ENCODE data around the gene HINFP. TPM values are rescaled to one million over a fixed set of nuclear protein-coding genes. Genes with fewer than 3 reads are reported as not detected.
"Not testable (repeated sequence)": the region's sequence is repeated elsewhere in the genome, so short reads cannot be mapped to it uniquely, and the experiment has no call there.

The HINFP gene
- total RNA-seq, 2 donors from 2014 or later = 13.4 to 34.7 TPM

DNA sequence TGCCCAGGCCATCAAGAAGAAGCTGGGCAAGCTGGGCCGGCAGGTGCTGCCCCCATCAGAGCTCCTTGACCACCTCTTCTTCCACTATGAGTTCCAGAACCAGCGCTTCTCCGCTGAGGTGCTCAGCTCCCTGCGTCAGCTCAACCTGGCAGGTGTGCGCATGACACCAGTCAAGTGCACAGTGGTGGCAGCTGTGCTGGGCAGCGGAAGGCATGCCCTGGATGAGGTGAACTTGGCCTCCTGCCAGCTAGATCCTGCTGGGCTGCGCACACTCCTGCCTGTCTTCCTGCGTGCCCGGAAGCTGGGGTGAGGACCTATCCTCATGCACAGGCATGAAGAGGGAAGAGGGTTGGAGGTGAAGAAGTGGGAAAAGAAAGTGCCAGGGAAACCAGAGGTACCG is 58.6 kb downstream of the HINFP start:
- Histone ChIP-seq H3K36me3 (peaks cover 34% of the 10 kb centered on the region), H3K9me3 (no peaks in the 10 kb centered on the region), H3K4me1 (ENCODE audit: control insufficient read depth in 1 of 2, low read depth in 2 of 2) (peaks cover 0 to 3% of the 10 kb centered on the region in 2 donors), H3K4me3 (no peak overlapping the region), H3K27me3 (replicated peaks; ENCODE audit: insufficient read depth) (no peaks in the 10 kb centered on the region), H3K27ac (no peak overlapping the region)
- ATAC-seq (ENCODE audit: insufficient number of reproducible peaks, low FRiP score, low read depth) = no peak
- TF ChIP-seq, protein P1, sequence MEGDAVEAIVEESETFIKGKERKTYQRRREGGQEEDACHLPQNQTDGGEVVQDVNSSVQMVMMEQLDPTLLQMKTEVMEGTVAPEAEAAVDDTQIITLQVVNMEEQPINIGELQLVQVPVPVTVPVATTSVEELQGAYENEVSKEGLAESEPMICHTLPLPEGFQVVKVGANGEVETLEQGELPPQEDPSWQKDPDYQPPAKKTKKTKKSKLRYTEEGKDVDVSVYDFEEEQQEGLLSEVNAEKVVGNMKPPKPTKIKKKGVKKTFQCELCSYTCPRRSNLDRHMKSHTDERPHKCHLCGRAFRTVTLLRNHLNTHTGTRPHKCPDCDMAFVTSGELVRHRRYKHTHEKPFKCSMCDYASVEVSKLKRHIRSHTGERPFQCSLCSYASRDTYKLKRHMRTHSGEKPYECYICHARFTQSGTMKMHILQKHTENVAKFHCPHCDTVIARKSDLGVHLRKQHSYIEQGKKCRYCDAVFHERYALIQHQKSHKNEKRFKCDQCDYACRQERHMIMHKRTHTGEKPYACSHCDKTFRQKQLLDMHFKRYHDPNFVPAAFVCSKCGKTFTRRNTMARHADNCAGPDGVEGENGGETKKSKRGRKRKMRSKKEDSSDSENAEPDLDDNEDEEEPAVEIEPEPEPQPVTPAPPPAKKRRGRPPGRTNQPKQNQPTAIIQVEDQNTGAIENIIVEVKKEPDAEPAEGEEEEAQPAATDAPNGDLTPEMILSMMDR (IDR thresholded peaks at IDR 0.05) = no peak
- DNase-seq (ENCODE audit: low spot score) = no peak

- ATAC-seq (ENCODE audit: insufficient number of reproducible peaks, low FRiP score, low read depth) (no peak), DNase-seq (ENCODE audit: low spot score) (no peak)
- no peak overlapping the region for H3K27ac ChIP-seq
- H3K9me3 ChIP-seq = no peaks in the 10 kb centered on the region
- H3K4me1 ChIP-seq (ENCODE audit: control insufficient read depth in 1 of 2, low read depth in 2 of 2) = peaks cover 0 to 3% of the 10 kb centered on the region in 2 donors
- no peak overlapping the region for H3K4me3 ChIP-seq
- no peaks in the 10 kb centered on the region for H3K27me3 ChIP-seq (replicated peaks; ENCODE audit: insufficient read depth)
- peaks cover 27% of the 10 kb centered on the region for H3K36me3 ChIP-seq
- TF ChIP-seq, protein P1 (IDR thresholded peaks at IDR 0.05) = no peak
Observed at GRCh38 chr11:119180729-119181676, 59.6 kb downstream of the HINFP start.

DNA sequence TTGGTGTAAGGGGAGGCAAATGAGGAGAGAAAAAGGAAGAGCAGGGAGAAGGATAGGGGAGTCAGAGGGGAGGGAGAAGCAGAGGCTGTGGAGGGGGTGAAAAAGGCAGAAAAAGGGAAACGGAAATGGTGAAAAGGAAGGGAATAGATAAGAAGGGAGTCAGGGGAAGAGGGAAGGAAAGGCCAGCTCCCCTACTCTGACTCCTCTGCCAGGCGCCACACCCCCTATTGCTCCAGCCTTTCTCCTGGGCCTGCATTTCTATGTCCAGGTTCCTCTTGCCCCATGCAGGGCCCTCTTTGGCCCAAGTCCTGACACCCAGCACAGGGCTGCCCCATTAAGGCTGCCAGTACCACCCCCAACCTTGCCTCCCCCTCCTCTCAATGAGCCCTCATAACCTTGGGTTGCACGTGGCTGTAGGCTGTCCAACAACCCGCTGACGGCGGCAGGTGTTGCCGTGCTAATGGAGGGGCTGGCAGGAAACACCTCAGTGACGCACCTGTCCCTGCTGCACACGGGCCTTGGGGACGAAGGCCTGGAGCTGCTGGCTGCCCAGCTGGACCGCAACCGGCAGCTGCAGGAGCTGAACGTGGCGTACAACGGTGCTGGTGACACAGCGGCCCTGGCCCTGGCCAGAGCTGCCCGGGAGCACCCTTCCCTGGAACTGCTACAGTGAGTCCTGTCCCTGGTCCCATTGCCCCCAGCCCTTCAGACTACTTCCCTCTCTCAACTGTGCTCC is 60.5 kb downstream of the HINFP start:
- DNase-seq (ENCODE audit: low spot score) (no peak), ATAC-seq (ENCODE audit: insufficient number of reproducible peaks, low FRiP score, low read depth) (no peak)
- no peaks in the 10 kb centered on the region for H3K27me3 ChIP-seq (replicated peaks; ENCODE audit: insufficient read depth)
- TF ChIP-seq, protein P1 (IDR thresholded peaks at IDR 0.05) = no peak
- no peaks in the 10 kb centered on the region for H3K9me3 ChIP-seq
- no peak overlapping the region for H3K4me3 ChIP-seq
- peaks cover 0 to 3% of the 10 kb centered on the region in 2 donors for H3K4me1 ChIP-seq (ENCODE audit: control insufficient read depth in 1 of 2, low read depth in 2 of 2)
- H3K27ac ChIP-seq = no peak overlapping the region
- H3K36me3 ChIP-seq = peaks cover 26% of the 10 kb centered on the region

- H3K36me3 ChIP-seq = peaks cover 17% of the 10 kb centered on the region
- H3K4me1 ChIP-seq (ENCODE audit: control insufficient read depth in 1 of 2, low read depth in 2 of 2); H3K9me3 ChIP-seq; H3K4me3 ChIP-seq; DNase-seq (ENCODE audit: low spot score); H3K27me3 ChIP-seq (replicated peaks; ENCODE audit: insufficient read depth); H3K27ac ChIP-seq; ATAC-seq (ENCODE audit: insufficient number of reproducible peaks, low FRiP score, low read depth): not testable (repeated sequence)
Observed at GRCh38 chr11:119184399-119184798, 63.0 kb downstream of the HINFP start.

Other genes starting within 250 kb of the HINFP start
- gene CXCR5, start 237.7 kb upstream of the HINFP start, total RNA-seq = not detected
- gene BCL9L, start 195.7 kb upstream of the HINFP start, total RNA-seq = 10 to 100 TPM; 28.6 to 68.8 TPM
- not detected for gene UPK2, start 165.3 kb upstream of the HINFP start, total RNA-seq
- not detected for gene FOXR1, start 149.8 kb upstream of the HINFP start, total RNA-seq
- gene CENATAC, start 123.4 kb upstream of the HINFP start, total RNA-seq = 100 to 1,000 TPM in 1 of 2 donors, 10 to 100 TPM in 1; 63.5 to 128 TPM
- 100 to 1,000 TPM; 672 to 840 TPM for gene RPS25, start 103.2 kb upstream of the HINFP start, total RNA-seq
- 10 to 100 TPM; 58.2 to 63.0 TPM for gene TRAPPC4, start 102.8 kb upstream of the HINFP start, total RNA-seq
- 10 to 100 TPM; 12.5 to 15.0 TPM for gene SLC37A4, start 90.7 kb upstream of the HINFP start, total RNA-seq
- 100 to 1,000 TPM in 1 of 2 donors, 10 to 100 TPM in 1; 94.1 to 140 TPM for gene HYOU1, start 64.4 kb upstream of the HINFP start, total RNA-seq
- 10 to 100 TPM; 32.0 to 35.3 TPM for gene VPS11, start 53.8 kb upstream of the HINFP start, total RNA-seq
- gene HMBS, start 36.7 kb upstream of the HINFP start, total RNA-seq = 10 to 100 TPM in 1 of 2 donors, 1 to 10 TPM in 1; 5.7 to 27.2 TPM
- 10 to 100 TPM; 21.4 to 44.3 TPM for gene DPAGT1, start 19.7 kb upstream of the HINFP start, total RNA-seq
- gene C2CD2L, start 14.2 kb upstream of the HINFP start, total RNA-seq = 10 to 100 TPM; 10.0 to 13.4 TPM
- gene ABCG4, start 27.5 kb downstream of the HINFP start, total RNA-seq = 1 to 10 TPM in 1 of 2 donors, not detected in 1; 1.6 TPM
- 10 to 100 TPM; 18.9 to 20.2 TPM for gene NLRX1, start 47.1 kb downstream of the HINFP start, total RNA-seq
- under 1 TPM in 1 of 2 donors, not detected in 1; 0.41 TPM for gene NHERF4, start 63.9 kb downstream of the HINFP start, total RNA-seq
- gene CBL, start 84.8 kb downstream of the HINFP start, total RNA-seq = 10 to 100 TPM; 21.0 to 23.2 TPM
- gene MCAM, start 195.6 kb downstream of the HINFP start, total RNA-seq = 1,000 to 10,000 TPM; 3,387 to 6,698 TPM
- 10 to 100 TPM; 11.0 to 12.1 TPM for gene RNF26, start 212.9 kb downstream of the HINFP start, total RNA-seq
- 10 to 100 TPM; 53.2 to 98.2 TPM for gene C1QTNF5, start 219.3 kb downstream of the HINFP start, total RNA-seq
- under 1 TPM in 1 of 2 donors, not detected in 1; 0.27 TPM for gene MFRP, start 225.1 kb downstream of the HINFP start, total RNA-seq

All from thoracic aorta (tissue), 2 donors.